Renal cortex interstitium (tissue), 15 donors: ENCODE measurements around the gene ALPK3. TPM values are rescaled to one million over a fixed set of nuclear protein-coding genes. Genes with fewer than 3 reads are reported as not detected.

Experiments
- DNase-seq, 11 donors: peaks; one replicate each; pipeline ENCODE4 v3.0.0-alpha.2; 2013; ENCODE audit warnings: low read depth in 9 of 11, low spot score in 4 of 11; ENCODE audit errors: extremely low read depth in 1 of 11
- long read RNA-seq, 16 experiments: transcript quantifications; one replicate each; lab custom pipeline, GENCODE V29; 2026
- polyA plus RNA-seq, 3 donors: library from polyadenylated mRNA; unstranded; fragments of 120-200 nt; gene quantifications; one replicate each; pipeline ENCODE4 v1.2.1, GENCODE V29; 2013; ENCODE audit not compliant: insufficient read length in 3 of 3

The ALPK3 gene
- 10 to 100 TPM; 17.4 to 27.1 (median 18.0) TPM for polyA plus RNA-seq
- long read RNA-seq, donor 1, result 0 reads
- long read RNA-seq, donor 2, result 0 reads
- long read RNA-seq, donor 3, partial matches to known transcripts, result 7 of 7 reads
- long read RNA-seq, donor 3, other reads (novel, unspliced or antisense), result 0 of 7 reads
- long read RNA-seq, donor 4, result 0 reads
- long read RNA-seq, donor 5, result 0 reads
- long read RNA-seq, donor 6, result 0 reads
- long read RNA-seq, donor 7, result 0 reads
- long read RNA-seq, donor 8, result 0 reads
- long read RNA-seq, donor 9, partial matches to known transcripts, result 5 of 5 reads
- long read RNA-seq, donor 9, other reads (novel, unspliced or antisense), result 0 of 5 reads
- long read RNA-seq, donor 10, result 0 reads
- long read RNA-seq, donor 11, partial matches to known transcripts, result 0 of 1 reads
- long read RNA-seq, donor 11, other reads (novel, unspliced or antisense), result 0 of 1 reads
- long read RNA-seq, donor 12, result 0 reads
- long read RNA-seq, donor 13, result 0 reads
- long read RNA-seq, donor 14, result 0 reads
- long read RNA-seq, donor 15, result 0 reads
- long read RNA-seq, donor 16, partial matches to known transcripts, result 23 of 24 reads
- long read RNA-seq, donor 16, other reads (novel, unspliced or antisense), result 0 of 24 reads

GRCh38 chr15:84816694-84817465 is at the start of gene ALPK3:
Gene ALPK3 (plus strand): TSS chr15:84817356. CDS start chr15:84817453, 97 bp downstream.
- DNase-seq, result peak in 2 of 11 donors; percentile 41 to 54

GRCh38 chr15:84772031-84772430 is 45.1 kb upstream of the ALPK3 start:
- DNase-seq, result no peak

- DNase-seq, result no peak
These were observed 44.7 kb upstream of the ALPK3 start for GRCh38 chr15:84772467-84772866.

- DNase-seq, result no peak
These were observed 43.4 kb upstream of the ALPK3 start for GRCh38 chr15:84773716-84774115.

- no peak for DNase-seq
These were observed 41.2 kb upstream of the ALPK3 start for GRCh38 chr15:84775867-84776449.

GRCh38 chr15:84778194-84778593 is 39.0 kb upstream of the ALPK3 start:
- no peak for DNase-seq

GRCh38 chr15:84780492-84780891 is 36.7 kb upstream of the ALPK3 start:
- DNase-seq, result no peak

- DNase-seq, result no peak
These were observed 35.7 kb upstream of the ALPK3 start for GRCh38 chr15:84781495-84781894.

GRCh38 chr15:84782346-84782745 is 34.8 kb upstream of the ALPK3 start:
- DNase-seq, result no peak

GRCh38 chr15:84783493-84784251 is 33.5 kb upstream of the ALPK3 start:
- no peak for DNase-seq

- no peak for DNase-seq
These were observed 32.9 kb upstream of the ALPK3 start for GRCh38 chr15:84784262-84784661.

- no peak for DNase-seq
These were observed 32.1 kb upstream of the ALPK3 start for GRCh38 chr15:84785053-84785452.

- DNase-seq, result no peak
These were observed 28.7 kb upstream of the ALPK3 start for GRCh38 chr15:84788500-84788899.

- no peak for DNase-seq
These were observed 27.4 kb upstream of the ALPK3 start for GRCh38 chr15:84789762-84790161.

- DNase-seq, result no peak
These were observed 26.5 kb upstream of the ALPK3 start for GRCh38 chr15:84790676-84791075.

- DNase-seq, result no peak
These were observed 25.4 kb upstream of the ALPK3 start for GRCh38 chr15:84791763-84792162.

- DNase-seq, result no peak
These were observed 23.6 kb upstream of the ALPK3 start for GRCh38 chr15:84793431-84794161.

- no peak for DNase-seq
These were observed 23.0 kb upstream of the ALPK3 start for GRCh38 chr15:84794162-84794547.
